Chondrocyte (in vitro differentiated cells): Measurements from ENCODE around the gene PLAC8. TPM values are rescaled to one million over a fixed set of nuclear protein-coding genes. Genes with fewer than 3 reads are reported as not detected.

Source experiments
- DNase-seq: peaks from one replicate; pipeline ENCODE4 v3.0.0; 2021; ENCODE audit warnings: mixed read lengths, low spot score
- H3K27ac Mint-ChIP-seq: one replicate; pipeline ENCODE4 v1.8.0; 2021; ENCODE audit warnings: mild to moderate bottlenecking, moderate library complexity, mixed read lengths; ENCODE audit not compliant: unreplicated experiment
- H3K27me3 Mint-ChIP-seq: 2 replicates; pipeline ENCODE4 v1.8.0; 2021; ENCODE audit warnings: low read depth, mixed read lengths
- H3K36me3 Mint-ChIP-seq: 2 replicates; pipeline ENCODE4 v1.8.0; 2021; ENCODE audit warnings: low read depth, mixed read lengths
- H3K4me1 Mint-ChIP-seq: 2 replicates; pipeline ENCODE4 v1.8.0; 2021; ENCODE audit warnings: low read depth, mild to moderate bottlenecking, mixed read lengths
- H3K4me3 Mint-ChIP-seq: one replicate; pipeline ENCODE4 v1.8.0; 2021; ENCODE audit warnings: mild to moderate bottlenecking, moderate library complexity, mixed read lengths; ENCODE audit not compliant: unreplicated experiment
- H3K9me3 Mint-ChIP-seq: 2 replicates; pipeline ENCODE4 v1.8.0; 2021; ENCODE audit warnings: low read depth, mixed read lengths
- CTCF ChIP-seq: fragments of 200-600 bp; sonication (generic); IDR thresholded peaks from 2 replicates; pipeline ENCODE4 v1.5.0; 2021; ENCODE audit warnings: antibody characterized with exemption, mild to moderate bottlenecking, moderate library complexity
- total RNA-seq: library from RNA; stranded (reverse); gene quantifications from 3 replicates; pipeline ENCODE4 v1.2.1, GENCODE V29; 2021

PLAC8 gene
- total RNA-seq, 1 donor from 2014 or later = not detected

DNA sequence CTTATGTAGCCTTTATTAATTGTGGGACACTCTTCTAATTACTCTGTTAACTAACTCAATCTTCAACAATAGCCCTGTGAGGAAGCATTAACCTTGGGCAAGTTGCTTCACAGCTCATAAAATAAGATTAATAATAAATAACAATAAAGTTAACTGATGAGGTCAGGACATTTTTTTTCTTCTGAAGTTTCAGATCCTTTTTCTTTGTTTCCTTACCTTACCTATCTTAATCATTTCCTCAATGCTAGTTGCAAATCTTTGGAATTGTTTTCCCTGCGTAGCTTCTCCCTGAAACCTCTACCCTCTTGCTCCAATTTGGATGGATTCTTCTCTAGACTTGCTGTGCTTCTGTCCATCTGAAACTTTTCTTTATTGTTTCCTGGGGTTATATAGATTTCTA, 17.5 kb upstream of the PLAC8 start:
- Mint-ChIP-seq H3K27ac (no peak overlapping the region), H3K9me3 (peaks cover 17% of the 10 kb centered on the region), H3K4me3 (no peak overlapping the region), H3K36me3 (peaks cover 6% of the 10 kb centered on the region), H3K4me1 (no peaks in the 10 kb centered on the region), H3K27me3 (no peaks in the 10 kb centered on the region)
- TF ChIP-seq CTCF = no peak
- DNase-seq = no peak

GRCh38 chr4:83129264-83129663, 14.7 kb upstream of the PLAC8 start:
- no peak overlapping the region for H3K27ac Mint-ChIP-seq
- DNase-seq = no peak

DNA sequence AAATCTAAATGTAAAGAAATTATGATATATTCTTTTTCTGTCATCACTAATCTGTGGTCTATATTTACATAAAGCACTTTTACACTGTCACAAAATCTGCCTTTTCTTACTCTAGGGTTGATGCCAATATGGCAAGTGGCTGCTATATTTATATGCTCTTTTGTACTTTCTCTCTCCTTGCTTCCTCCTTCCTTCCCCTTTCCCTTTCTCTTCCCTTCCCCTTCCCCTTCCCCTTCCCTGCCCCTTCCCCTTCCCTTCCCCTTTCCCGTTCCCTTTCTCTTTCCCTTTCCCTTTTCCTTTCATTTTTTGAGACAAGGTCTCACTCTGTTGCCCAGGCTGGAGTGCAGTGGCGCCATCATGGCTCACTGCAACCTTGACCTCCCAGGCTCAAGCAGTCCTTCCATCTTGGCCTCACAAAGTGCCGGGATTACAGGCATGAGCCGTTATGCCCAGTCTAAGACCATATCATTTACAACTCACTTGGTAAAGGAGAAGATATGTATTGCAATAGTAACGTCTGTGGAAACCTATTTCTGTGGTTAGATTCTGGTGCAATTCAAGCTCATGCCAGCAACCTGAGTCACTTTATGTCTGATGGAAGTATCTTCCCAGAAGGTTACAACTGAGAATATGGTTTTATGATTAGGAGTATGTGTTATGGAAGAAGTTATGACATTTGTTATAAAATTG, 13.9 kb upstream of the PLAC8 start:
- Mint-ChIP-seq H3K36me3 (no peaks in the 10 kb centered on the region), H3K9me3 (peaks cover 2% of the 10 kb centered on the region), H3K27me3 (no peaks in the 10 kb centered on the region), H3K27ac (no peak overlapping the region), H3K4me3 (no peak overlapping the region), H3K4me1 (no peaks in the 10 kb centered on the region)
- DNase-seq = no peak
- no peak for TF ChIP-seq CTCF

More at GRCh38 chr4:83129264-83129663, 14.7 kb upstream of the PLAC8 start:
- H3K4me3 Mint-ChIP-seq = no peak overlapping the region
- peaks cover 2% of the 10 kb centered on the region for H3K9me3 Mint-ChIP-seq
- H3K4me1 Mint-ChIP-seq = no peaks in the 10 kb centered on the region
- TF ChIP-seq CTCF = no peak
- no peaks in the 10 kb centered on the region for H3K27me3 Mint-ChIP-seq
- H3K36me3 Mint-ChIP-seq = no peaks in the 10 kb centered on the region

DNA sequence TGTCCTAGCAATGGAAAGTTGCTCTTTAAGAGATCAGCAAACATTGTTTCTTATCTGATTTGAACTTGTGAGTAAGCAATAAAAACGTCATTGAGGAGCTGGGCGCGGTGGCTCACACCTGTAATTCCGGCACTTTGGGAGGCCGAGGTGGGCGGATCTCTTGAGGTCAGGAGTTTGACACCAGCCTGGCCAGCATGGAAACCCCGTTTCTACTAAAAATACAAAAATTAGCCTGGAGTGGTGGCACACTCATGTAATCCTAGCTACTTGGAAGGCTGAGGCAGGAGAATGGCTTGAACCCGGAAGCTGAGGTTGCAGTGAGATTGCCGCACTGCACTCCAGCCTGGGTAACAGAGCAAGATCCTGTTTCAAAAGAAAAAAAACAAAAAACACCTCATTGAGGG, 11.2 kb upstream of the PLAC8 start:
- peaks cover 2% of the 10 kb centered on the region for H3K36me3 Mint-ChIP-seq
- no peaks in the 10 kb centered on the region for H3K27me3 Mint-ChIP-seq
- no peak overlapping the region for H3K4me3 Mint-ChIP-seq
- DNase-seq = no peak
- no peaks in the 10 kb centered on the region for H3K4me1 Mint-ChIP-seq
- TF ChIP-seq CTCF = no peak
- H3K9me3 Mint-ChIP-seq = peaks cover 11% of the 10 kb centered on the region
- H3K27ac Mint-ChIP-seq = no peak overlapping the region

DNA sequence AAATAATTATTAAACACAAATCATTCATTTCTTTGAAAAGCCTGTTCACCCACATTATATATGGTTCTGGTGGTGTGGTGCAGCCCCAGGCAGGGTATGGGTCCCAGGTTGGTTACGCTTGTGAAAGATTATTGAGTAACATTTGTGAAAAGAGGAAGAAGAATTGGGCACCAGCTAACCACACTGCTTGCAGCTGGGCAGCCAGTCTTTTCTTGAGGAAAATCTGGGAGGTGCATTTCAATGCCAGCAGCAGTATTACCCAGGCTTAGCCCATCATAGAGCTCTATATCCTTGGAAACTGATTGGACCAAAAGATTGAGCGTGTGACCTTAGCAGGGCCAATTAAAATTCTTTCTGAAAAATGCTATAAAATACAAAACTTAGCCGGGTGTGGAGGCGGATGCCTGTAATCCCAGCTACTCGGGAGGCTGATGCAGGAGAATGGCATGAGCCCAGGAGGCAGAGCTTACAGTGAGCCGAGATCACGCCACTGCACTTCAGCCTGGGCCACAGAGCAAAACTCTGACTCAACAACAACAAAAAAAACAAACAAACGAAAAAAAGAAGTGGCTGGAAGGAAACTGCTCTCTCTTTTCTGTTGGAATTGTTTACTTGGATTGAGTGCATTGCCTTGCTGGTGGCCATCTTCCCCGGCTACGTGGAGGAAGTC, 9.7 kb upstream of the PLAC8 start:
- no peak overlapping the region for H3K27ac Mint-ChIP-seq
- no peaks in the 10 kb centered on the region for H3K4me1 Mint-ChIP-seq
- no peaks in the 10 kb centered on the region for H3K27me3 Mint-ChIP-seq
- peaks cover 2% of the 10 kb centered on the region for H3K36me3 Mint-ChIP-seq
- peaks cover 11% of the 10 kb centered on the region for H3K9me3 Mint-ChIP-seq
- TF ChIP-seq CTCF = no peak
- DNase-seq = no peak
- H3K4me3 Mint-ChIP-seq = no peak overlapping the region
